GM20431 (cell line): ENCODE results near the gene UBR7.

Source experiments
- in situ Hi-C: fragments of 300-500 bp; cut with MseI, MboI; formaldehyde crosslinking; loops from one replicate; pipeline ENCODE4 v1.15.0; 2020; ENCODE audit warnings: low sequenced_read_pairs; ENCODE audit not compliant: unreplicated experiment

The UBR7 gene

GRCh38 chr14:93186466-93186865 lies 20.6 kb upstream of the UBR7 start:
- in situ Hi-C loops: no loop called here

DNA sequence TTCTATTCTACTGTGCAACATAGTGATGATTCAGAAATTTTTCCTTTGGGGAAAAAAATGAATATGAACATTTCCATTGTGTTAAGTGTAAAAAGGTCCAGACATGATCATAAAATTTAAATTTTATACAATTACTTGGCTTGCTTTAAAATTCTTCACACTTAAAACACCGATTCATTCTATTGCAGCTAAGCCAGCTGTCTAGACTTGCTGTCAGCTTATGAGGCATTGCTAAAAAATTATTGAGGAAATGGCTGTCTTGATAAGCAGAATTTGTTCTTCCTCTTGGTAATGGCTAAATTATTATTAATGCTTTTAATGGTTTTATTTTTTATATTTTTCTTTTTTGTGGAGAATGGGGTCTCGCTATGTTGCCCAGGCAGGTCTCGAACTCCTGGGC lies 20.1 kb upstream of the UBR7 start:
- in situ Hi-C loops: no loop called here

- in situ Hi-C loops: no loop called here
Measured at GRCh38 chr14:93195316-93195999, 11.6 kb upstream of the UBR7 start.

GRCh38 chr14:93199031-93199430 lies 8.0 kb upstream of the UBR7 start:
- in situ Hi-C loops: no loop called here

- in situ Hi-C loops: no loop called here
Measured at GRCh38 chr14:93200553-93200952, 6.5 kb upstream of the UBR7 start.

GRCh38 chr14:93201155-93201704 lies 5.8 kb upstream of the UBR7 start:
- in situ Hi-C loops: no loop called here

GRCh38 chr14:93207468-93208308 lies 632 bp downstream of the UBR7 start:
- in situ Hi-C loops: no loop called here

- in situ Hi-C loops: no loop called here
Measured at GRCh38 chr14:93212432-93212831, 5.4 kb downstream of the UBR7 start.

GRCh38 chr14:93214598-93214997 lies 7.5 kb downstream of the UBR7 start:
- in situ Hi-C loops: no loop called here

DNA sequence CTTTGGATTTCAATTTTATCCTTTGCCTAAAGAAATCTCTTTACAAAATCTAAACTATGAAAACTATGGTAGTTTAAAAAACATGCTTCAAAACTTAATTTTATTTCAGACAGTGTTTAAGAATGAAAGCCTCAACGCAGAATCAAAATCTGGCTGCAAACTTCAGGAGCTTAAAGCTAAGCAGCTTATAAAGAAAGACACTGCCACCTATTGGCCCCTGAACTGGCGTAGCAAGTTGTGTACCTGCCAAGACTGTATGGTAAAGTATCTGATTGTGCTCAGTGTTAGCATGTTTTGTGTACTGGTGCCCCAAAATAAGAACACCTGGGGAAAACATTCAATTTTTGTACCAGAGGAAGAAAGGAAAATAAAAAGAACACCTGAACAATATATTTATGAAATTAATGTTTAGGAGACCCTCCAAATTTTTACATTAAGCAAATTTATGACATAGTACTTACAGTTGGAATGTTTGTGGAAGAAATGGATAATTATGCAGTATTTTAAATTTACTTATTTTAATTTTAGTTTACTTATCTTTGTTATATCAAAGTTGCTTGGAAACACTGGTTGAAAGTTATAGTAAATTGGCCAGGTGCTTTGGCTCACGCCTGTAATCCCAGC lies 12.2 kb downstream of the UBR7 start:
- in situ Hi-C loops: no loop called here

DNA sequence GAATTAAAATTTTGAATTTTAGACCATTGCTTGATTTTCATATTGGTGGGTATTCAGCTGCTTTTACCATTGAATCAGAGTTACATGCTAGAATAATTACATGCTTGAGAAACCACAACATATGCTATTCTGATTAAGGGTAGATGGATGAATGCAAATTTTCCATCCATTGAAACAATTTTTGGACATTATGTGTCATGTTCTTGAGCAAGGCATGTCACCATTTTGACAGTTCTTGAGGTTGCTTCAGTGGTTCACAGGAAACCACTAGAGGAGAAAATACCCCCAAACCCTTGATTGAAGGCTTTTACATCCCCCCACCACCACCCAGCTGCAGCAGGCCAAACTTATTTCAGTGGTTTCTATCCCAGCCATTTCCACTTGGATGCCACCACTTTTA lies 13.5 kb downstream of the UBR7 start:
- in situ Hi-C loops: no loop called here

- in situ Hi-C loops: no loop called here
Measured at GRCh38 chr14:93223565-93223964, 16.5 kb downstream of the UBR7 start.

DNA sequence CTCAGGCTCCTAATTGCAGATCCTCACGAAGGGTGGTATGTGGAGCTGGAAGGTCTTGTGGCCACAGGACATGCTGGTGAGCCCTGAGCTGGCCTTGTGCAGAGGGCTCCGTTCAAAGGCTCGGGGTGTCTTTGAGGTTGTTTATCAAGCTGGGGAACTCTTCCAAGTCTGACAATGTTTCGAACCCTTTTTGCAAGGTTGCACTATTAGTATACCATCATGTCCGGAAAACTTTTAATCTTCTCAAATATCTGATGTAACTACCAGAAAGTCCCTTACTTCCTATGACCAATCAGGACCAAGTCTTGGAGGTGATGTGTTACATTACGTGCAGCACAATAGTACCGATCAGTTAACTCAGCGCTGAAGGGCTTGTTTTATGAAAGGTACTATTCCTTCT lies 21.5 kb downstream of the UBR7 start:
- in situ Hi-C loops: loop anchor here (25.0 kb wide), 1 partner anchor 384 kb away; no protein-coding TSS in a partner anchor

DNA sequence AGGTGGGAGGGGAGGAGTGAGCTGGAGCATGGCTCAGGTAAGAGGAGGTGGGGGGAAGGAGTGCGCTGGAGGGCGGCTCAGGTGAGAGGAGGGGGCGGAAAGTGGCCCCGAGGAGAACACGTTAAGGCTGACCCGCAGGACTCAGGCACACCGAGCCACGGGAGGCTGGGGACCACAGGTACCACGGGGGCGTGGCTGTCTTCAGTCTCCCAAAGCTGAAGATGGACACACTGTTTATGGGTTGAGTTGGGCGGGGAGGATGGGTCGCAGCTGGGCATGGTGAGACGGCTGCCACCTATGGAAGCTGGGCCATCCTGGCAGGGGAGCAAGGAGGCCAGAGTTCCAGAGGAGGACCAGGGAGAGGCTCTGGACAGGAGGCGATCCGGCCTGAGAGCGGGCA lies 23.5 kb downstream of the UBR7 start:
- in situ Hi-C loops: loop anchor here (10.0 to 25.0 kb wide), 2 partner anchors 304 to 382 kb away; no protein-coding TSS in a partner anchor

GRCh38 chr14:93231129-93231979 lies 24.3 kb downstream of the UBR7 start:
- in situ Hi-C loops: loop anchor here (10.0 to 25.0 kb wide), 2 partner anchors 303 to 381 kb away; no protein-coding TSS in a partner anchor

DNA sequence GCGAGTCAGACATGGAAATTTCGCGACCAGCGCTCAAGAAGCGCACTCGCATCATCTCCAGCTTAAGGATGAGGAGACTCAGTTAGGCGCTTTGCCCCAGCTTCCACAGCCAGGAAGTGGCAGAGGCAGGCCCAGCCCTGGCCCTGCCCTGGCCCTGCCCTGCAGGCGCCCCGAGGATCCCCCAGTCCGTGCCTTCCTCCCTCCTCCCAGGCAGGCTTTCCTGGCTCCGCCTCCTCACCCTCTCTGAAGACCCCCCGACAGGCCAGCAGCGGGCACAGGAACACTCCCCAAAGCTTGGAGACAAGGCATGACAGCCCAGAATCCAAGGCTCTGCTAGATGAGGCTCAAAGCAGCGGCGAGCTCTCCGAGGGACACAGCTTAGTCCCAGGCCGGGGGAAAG lies 25.1 kb downstream of the UBR7 start:
- in situ Hi-C loops: loop anchor here (10.0 to 25.0 kb wide), 2 partner anchors 303 to 380 kb away; no protein-coding TSS in a partner anchor

DNA sequence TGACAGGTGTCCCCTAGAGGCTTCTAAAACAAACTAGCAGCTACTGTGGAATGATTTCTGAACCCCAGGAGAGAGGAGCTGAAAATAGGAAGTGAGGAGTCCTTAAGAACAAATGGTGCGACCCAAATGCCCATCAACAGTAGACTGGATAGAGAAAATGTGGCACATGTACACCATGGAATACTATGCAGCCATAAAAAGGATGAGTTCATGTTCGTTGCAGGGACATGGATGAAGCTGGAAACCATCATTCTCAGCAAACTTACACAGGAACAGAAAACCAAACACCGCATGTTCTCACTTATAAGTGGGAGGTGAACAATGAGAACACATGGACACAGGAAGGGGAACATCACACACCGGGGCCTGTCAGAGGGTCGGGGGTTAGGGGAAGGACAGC lies 26.0 kb downstream of the UBR7 start:
- in situ Hi-C loops: loop anchor here (10.0 to 25.0 kb wide), 2 partner anchors 302 to 379 kb away; no protein-coding TSS in a partner anchor

DNA sequence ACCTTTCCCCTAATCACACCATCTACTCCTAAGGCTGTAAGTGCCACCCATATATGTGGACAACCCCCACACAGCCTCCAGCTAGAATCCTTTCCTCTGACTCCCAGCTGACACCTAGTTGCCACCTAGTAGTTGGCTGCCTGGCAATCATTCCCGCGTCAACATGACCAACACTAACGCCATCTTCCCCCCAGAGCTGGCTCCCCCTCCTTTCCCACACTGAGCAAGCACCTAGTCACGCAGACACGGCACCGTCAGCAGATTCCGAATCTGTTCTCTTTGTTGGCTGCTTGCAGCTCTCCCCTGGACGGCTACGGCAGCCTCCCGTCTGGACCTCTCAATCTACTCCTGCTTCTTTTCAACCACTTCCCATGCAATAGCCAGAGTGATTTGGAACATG lies 27.7 kb downstream of the UBR7 start:
- in situ Hi-C loops: loop anchor here (10.0 to 25.0 kb wide), 2 partner anchors 300 to 378 kb away; no protein-coding TSS in a partner anchor
